Kasumi-1 (cell line): Measurements from ENCODE around the gene CHFR.
"Not testable (repeated sequence)": the region's sequence is repeated elsewhere in the genome, so short reads cannot be mapped to it uniquely, and the experiment has no call there.

ENCODE experiments used
- DNase-seq, 2 experiments: peaks; one replicate each; lab custom pipeline; 2025; lab: John Stamatoyannopoulos, UW

The CHFR gene

DNA sequence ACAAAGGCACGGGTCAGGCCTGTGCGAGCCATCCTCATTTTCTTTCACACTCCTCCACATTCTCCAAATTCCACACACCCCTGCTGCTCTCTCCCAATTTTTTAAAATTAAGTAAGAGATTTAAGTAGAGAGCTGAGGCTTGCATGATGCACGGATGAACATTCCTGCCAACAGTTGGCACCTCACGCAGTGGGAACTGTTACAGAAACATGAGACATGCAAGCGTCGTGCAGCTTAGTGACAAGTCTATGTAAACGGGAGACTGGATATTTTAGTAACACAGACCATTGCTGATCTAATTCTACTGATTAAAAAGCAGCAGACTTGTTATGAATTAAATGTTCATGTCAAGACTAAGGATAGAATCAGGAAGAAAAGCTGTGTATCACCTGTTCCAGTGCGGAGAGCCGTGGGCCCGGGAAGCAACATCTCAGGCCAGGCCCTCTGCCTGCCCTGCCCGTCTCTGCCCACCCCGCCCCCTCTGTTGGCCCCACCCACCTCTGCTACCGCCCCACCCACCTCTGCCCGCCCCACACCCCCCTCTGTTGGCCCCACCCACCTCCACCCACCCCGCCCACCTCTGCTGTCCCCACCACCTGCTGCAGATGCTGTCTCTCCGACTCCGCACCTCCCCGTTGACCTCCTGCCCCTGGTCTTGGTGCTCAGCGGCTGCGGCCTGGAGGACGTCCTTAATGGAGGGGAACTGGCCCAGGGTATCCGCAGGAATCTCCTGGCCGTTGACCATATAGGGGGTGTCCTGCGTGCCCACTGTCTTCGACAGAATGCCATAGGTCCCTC, 79.9 kb downstream of the CHFR start:
- no peak for DNase-seq

DNA sequence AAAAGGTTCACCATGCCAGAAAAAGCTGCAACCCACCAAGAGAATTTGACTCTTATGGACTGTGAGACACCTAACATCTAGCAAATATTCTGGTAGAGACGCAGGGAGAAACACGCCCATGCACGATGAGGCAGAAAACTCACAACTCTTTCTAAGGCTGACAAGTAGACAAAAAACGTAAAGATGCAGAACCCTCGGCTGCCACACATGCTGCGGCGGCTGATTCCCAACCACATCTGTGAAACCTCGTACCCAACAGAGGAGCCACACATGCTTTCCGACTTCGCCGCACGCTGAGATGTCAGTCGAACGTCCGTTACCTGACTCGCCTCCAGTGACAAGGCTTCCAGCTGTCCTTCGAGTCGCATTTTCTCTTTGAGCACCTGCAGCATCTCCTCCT, 80.5 kb downstream of the CHFR start:
- DNase-seq, result no peak

DNA sequence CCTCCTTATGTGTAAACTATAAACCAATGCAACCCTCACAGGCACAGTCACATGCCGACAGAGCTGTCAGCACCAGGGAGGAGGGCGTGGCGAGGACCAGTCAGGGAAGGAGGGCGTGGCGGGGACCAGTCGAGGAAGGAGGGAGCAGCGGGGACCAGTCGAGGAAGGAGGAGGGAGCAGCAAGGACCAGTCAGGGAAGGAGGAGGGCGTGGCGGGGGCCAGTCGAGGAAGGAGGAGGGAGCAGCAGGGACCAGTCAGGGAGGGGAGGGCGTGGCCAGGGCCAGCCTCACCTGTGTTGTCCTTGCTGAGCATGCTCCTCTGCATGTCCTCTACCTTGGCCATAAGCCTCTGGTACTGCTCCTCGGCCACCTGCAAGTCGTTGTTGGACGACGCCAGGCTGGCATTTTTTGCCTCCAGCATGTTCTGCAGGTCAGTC, 83.0 kb downstream of the CHFR start:
- DNase-seq, result no peak

DNA sequence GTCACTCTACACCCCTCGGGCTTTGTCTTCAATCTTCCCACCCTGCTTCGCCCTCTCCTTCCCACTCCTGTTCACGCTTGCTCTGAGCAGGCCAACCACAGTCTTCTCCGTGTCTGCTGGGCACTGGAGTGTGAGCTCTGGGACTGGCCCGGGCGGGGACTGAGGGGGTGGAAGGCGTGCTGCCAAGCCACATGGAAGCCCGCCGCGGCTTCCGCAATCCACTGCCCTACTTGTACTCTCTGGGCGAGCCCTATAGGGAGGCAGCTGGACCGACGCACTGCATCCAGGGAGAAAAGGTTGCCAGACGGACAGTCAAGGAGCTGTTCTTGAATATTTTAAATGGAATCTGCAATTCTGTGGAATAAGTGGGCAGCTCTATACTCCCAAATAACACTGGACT, 83.5 kb downstream of the CHFR start:
- DNase-seq, result no peak

DNA sequence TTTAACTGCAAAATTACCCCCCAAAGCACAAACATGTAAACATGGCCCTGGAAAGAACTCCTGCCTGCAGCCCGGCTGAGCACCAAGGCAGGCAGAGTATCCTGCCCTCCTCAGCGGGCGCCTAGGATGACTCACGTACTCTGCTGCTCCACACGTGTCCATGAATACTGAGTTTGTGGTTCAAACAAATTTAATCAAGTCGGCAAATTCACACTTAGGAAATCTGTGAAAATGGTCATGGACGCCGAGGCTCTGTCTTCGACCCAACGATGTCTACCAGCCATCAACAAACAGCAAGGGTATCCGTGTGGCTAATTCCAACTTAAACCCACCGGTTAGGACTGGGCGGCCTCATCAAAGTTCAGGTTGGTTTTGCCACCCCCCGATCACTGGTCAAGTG, 84.3 kb downstream of the CHFR start:
- DNase-seq, result no peak

DNA sequence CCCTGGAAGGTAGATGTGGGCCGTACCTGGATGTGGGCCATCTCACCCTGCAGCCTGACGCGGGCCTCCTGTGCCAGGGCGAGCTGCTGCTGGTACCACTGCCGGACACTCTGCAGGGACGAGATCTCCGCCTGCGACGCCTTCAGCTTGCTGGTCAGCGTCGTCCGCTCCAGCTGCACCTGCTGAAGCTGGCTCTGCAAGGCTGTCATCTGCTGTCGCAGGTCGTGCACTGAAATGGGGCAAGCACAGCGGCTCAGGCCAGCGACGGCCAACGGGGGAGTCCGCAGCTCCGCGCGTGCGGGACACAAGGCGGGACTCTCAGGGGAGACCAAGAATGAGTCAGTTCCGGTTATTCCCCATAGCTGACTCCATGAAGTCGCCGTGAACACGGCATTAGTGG, 85.7 kb downstream of the CHFR start:
- DNase-seq, result no peak

DNA sequence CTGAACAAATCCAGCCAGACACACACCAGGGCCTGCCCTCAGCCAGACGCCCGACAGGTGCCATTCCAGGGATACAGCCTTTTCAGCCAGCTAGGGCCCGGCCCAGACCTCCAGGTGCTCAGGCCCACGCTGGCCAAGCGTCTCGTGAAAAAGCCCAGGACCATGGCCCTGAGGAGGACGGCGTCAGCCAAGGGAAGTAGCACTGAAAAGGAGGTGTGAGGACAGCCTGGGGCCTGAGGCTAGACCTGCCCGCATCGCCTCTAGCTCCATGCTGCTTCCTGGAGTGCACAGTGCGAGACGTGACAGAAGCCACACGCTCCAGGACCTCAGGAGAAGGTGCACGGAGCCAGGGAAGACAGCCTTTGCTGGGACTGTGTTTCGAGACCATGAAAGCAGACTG, 88.6 kb downstream of the CHFR start:
- DNase-seq, result no peak

DNA sequence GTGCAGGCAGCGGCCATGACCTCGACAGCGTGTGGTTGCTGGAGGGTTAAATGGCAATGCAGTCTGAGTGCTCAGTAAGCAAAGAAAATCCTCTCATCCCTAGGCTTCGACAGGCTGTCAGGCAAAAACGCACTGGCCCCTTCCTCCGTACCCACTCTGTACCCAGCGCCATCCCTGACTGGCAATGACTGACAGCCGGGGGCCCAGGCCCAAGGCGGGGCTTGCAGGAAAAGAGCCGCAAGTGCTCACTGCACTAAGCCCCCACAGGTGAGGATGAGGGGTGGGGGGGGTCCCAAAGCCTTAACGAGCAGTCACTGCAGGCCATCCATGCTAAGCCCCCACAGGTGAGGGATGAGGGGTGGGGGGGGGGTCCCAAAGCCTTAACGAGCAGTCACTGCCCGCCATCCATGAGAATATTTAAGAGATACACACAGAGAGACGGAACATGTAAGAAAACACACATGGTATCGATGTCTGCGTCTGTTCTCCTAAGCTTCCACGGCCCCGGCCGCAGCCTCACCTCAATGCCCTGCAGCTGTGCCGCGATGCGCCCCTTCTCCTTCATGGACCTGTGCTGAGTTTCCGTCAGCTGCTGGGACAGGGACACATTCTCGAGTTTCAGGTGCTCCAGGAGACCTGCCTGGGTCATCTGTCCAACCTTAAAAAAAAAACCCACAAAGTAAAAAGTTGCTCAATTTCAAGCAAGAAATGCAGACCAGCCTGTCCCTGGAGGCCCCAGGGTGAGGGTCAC, 89.4 kb downstream of the CHFR start:
- no peak for DNase-seq

DNA sequence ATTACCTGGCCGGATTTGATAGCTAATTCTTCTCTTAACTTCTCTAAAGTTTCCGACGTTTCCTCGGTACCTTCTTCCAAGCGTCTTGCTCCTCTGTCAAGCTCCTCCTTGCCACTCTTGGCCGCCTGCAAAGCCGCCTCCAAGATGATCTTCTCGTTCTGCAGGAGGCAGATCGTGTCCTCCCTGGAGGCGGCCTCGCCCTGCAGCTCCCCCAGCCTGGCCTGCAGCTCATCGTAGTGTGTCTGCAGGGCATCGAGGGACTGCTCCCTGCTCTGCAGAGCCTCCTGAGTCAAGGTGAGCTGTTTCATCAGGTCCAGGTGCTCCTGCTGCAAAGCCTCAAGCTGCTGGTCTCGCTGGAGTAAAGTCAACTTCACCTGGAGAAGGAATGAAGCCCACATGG, 91.6 kb downstream of the CHFR start:
- no peak for DNase-seq

DNA sequence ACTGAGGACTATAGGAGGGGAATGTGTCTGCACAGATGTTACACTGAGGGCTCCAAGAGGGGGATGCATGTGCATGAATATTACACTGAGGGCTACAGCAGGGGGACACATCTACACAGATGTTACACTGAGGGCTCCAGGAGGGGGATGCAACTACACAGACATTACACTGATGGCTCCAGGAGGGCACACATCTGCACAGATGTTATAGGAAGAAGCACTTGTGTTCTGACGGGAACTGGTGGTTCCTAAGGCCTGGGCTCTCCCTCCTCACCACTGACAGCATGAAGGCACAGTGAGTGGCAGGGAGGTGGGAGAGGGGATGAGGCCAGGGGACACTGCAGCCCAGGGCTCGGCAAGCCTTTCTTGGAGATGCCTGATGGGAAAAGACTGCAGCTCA, 95.5 kb downstream of the CHFR start:
- not testable (repeated sequence) for DNase-seq

DNA sequence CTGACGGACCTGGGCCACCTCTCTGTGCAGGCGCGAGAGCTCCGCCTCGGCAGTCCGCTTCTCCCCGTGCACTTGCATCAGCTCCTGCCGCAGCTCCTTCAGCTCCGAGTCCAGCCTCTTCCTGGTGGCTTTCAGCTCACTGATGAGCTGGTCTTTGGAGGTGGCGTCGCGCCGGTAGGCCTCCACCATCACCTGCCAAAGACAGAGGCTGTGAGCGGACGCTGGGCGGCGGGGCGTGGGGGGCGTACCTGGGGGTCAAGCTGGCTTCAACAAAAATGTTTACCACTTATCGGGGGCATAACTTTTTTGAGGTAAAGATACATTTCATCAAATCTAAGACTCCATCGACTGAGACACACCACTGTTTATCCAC, 98.3 kb downstream of the CHFR start:
- no peak for DNase-seq

DNA sequence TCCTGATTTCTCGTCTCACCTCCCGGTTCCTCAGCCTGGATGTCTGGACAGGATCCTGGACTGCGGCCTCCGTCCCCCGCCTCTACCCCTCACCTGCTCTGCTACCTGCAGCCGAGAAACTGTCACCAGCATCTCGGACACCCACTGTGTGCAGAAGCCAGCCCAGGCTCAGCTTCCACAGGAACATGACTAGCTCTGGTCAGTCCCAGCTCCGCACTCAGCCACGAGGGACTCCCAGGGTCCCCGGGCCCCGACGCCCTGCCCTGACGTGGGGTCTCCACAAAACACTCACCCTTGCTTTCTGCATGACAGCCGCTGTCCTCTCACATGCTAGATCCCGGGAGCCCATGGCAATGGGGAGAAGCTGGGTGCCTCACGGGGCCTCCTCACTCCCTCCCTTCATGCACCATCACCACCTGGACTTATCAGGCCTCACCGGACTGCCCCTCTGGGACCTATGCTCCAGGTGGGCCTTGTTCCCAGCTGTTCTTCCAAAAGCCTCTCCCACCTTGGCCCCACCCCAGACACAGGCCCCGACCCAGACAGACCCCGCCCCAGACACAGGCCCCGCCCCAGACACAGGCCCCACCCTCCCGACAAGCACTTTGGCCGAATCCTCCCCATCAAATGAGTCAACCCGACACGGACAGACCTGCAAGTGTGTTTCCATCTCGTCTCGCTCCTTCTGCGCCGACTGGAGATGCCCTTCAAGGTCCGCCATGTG, 98.9 kb downstream of the CHFR start:
- DNase-seq, result no peak

DNA sequence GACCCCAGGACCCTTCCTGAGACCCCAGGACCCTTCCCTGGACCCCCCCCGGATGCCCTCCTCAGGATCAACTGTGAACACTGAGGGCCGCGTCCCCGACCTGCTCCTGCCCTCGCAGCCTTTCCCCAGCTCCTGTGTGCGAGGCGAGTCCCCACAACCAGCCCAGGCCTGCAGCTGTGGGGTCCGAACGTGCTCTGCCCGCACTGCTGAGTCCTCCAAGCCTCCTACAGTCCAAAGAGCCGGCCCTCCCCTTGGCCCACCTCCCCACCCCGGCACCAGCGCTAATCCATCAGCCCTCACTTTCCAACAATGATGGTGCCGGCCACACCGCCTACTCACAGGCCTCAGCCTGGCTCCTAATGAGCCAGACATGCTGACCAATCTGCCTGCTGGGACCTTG, 99.5 kb downstream of the CHFR start:
- DNase-seq, result no peak

DNA sequence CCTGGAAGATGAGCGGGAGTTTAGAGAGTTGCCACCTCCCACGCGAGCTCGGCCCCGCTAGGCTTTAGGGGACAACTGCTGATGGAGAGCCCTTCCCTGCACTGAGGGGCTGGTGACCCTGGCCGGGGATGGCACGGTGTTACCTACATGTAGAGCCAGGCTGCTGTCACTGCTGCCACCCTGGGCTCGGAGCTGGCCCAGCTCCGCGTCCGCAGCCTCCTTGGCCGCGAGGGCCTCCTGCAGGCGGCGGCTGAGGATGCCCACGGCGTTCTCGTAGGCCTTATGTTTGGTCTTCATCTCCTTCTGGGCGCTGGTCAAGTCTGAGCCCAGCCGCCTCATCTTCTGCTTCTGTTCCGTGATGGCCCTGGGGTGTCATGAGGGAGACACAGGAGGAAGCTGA, 101.2 kb downstream of the CHFR start:
- no peak for DNase-seq

DNA sequence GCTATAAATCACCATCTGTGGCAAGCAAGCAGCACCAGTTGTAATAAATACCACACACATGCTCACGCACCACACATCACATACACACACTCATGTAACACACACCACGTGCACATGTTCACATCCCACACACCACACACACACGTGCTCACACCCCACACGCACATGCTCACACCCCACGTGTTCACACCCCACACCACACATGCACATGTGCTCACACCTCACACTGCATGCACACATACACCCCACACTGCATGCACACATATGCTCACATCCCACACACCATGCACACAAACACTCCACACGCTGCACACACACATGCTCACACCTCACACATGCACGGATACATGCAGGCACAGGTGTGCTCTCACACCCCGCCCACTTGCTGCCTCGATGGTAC, 102.8 kb downstream of the CHFR start:
- no peak for DNase-seq

DNA sequence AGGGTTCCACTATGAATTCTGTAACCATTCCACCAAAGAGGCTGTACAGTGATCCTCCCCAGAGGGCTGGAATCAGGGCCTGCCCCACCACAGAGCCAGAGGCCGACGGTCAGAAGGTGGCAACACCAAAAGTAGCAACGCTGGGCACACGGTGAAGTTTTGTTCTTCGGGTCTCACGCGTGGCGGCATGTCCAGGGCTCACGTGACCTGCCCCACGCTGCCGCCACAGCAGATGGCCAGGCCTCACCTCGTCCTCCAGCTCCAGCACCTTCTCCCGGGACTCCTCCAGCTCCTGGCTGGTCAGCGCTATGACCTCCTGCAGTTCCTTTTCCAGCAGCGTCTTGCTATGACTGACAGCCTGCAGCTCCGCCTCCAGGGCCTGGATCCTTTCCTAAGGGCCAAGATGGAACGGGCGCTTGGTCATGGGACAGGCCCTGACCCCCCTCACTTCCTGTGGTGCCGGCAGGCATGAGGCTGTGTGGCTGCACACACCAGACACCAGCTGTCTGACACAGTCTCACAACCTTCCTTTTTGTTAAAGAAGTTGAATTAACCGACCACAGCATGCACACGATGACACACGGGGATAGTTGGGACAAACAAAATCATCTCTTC, 103.4 kb downstream of the CHFR start:
- peak in 1 of 2 experiments; percentile 19 for DNase-seq
